Prostate gland (tissue), 2 donors: ENCODE data around the gene LYSMD2.

Experiments used
- CTCF ChIP-seq, 4 experiments: fragments of 200-600 bp in 2 of 4; fragments of 450-650 bp in 2 of 4; sonication (generic) in 2 of 4; IDR thresholded peaks; 1 replicate in 3 of 4; 2 replicates in 1 of 4; pipeline ENCODE4 v1.5.1; 2016 to 2019; ENCODE audit warnings: antibody characterized with exemption in 4 of 4, mild to moderate bottlenecking in 2 of 4, moderate library complexity in 2 of 4
- POLR2A ChIP-seq: fragments of 450-650 bp; IDR thresholded peaks from one replicate; pipeline ENCODE4 v1.6.1; 2016; ENCODE audit warnings: antibody characterized with exemption, mild to moderate bottlenecking
- POLR2AphosphoS5 ChIP-seq: sonication (generic); formaldehyde crosslinking; IDR thresholded peaks from one replicate; pipeline ENCODE4 v1.6.1; 2017; ENCODE audit warnings: antibody characterized with exemption

GRCh38 chr15:51774916-51775315, 37.5 kb upstream of the LYSMD2 start:
- no peak for TF ChIP-seq CTCF (IDR thresholded peaks at IDR 0.05)
- TF ChIP-seq POLR2A = no peak
- no peak for TF ChIP-seq POLR2AphosphoS5
